Activated T-cell treated with anti-CD3 and anti-CD28 coated beads for 1 hour (primary cell): ENCODE results near the gene LYPD6B.

Experiments used
- DNase-seq: peaks from one replicate; pipeline ENCODE4 v3.0.0-alpha.2; 2020; ENCODE audit warnings: low read depth

Gene LYPD6B

GRCh38 chr2:149160701-149161217 lies 122.3 kb downstream of the LYPD6B start:
- no peak for DNase-seq

GRCh38 chr2:149161481-149162225 lies 123.2 kb downstream of the LYPD6B start:
- no peak for DNase-seq

- no peak for DNase-seq
Measured at GRCh38 chr2:149164296-149164695, 125.8 kb downstream of the LYPD6B start.

- DNase-seq = no peak
Measured at GRCh38 chr2:149164827-149165226, 126.3 kb downstream of the LYPD6B start.

- DNase-seq = no peak
Measured at GRCh38 chr2:149167001-149167780, 128.7 kb downstream of the LYPD6B start.

GRCh38 chr2:149167941-149168340 lies 129.4 kb downstream of the LYPD6B start:
- no peak for DNase-seq

- no peak for DNase-seq
Measured at GRCh38 chr2:149169656-149170055, 131.2 kb downstream of the LYPD6B start.

- no peak for DNase-seq
Measured at GRCh38 chr2:149170156-149170555, 131.7 kb downstream of the LYPD6B start.

GRCh38 chr2:149170911-149171310 lies 132.4 kb downstream of the LYPD6B start:
- DNase-seq = no peak

- DNase-seq = no peak
Measured at GRCh38 chr2:149173220-149173619, 134.7 kb downstream of the LYPD6B start.

- DNase-seq = no peak
Measured at GRCh38 chr2:149175956-149176355, 137.5 kb downstream of the LYPD6B start.

GRCh38 chr2:149178612-149179011 lies 140.1 kb downstream of the LYPD6B start:
- no peak for DNase-seq

- no peak for DNase-seq
Measured at GRCh38 chr2:149180226-149180875, 141.9 kb downstream of the LYPD6B start.

- DNase-seq = no peak
Measured at GRCh38 chr2:149183187-149183586, 144.7 kb downstream of the LYPD6B start.

- DNase-seq = no peak
Measured at GRCh38 chr2:149184991-149185390, 146.5 kb downstream of the LYPD6B start.

GRCh38 chr2:149185942-149186490 lies 147.5 kb downstream of the LYPD6B start:
- no peak for DNase-seq

- no peak for DNase-seq
Measured at GRCh38 chr2:149187057-149187456, 148.6 kb downstream of the LYPD6B start.

GRCh38 chr2:149188291-149188690 lies 149.8 kb downstream of the LYPD6B start:
- no peak for DNase-seq

- DNase-seq = no peak
Measured at GRCh38 chr2:149189769-149190168, 151.3 kb downstream of the LYPD6B start.

- DNase-seq = no peak
Measured at GRCh38 chr2:149191915-149192314, 153.4 kb downstream of the LYPD6B start.

- no peak for DNase-seq
Measured at GRCh38 chr2:149192427-149192826, 153.9 kb downstream of the LYPD6B start.

GRCh38 chr2:149200109-149200520 lies 161.6 kb downstream of the LYPD6B start:
- no peak for DNase-seq
